Fibroblast of villous mesenchyme (primary cell): ENCODE data around the gene PIP5K1C. TPM values are rescaled to one million over a fixed set of nuclear protein-coding genes. Genes with fewer than 3 reads are reported as not detected.

Experiments
- DNase-seq: peaks from one replicate; pipeline ENCODE4 v3.0.0-alpha.2; 2010; ENCODE audit warnings: low read depth
- H3K4me3 ChIP-seq: 2 replicates; pipeline ENCODE4 v1.5.1; 2011; ENCODE audit warnings: low read depth, mild to moderate bottlenecking, low read length
- total RNA-seq: library from RNA; depleted of rRNA; stranded (reverse); fragments of >200 nt; gene quantifications from 2 replicates; pipeline ENCODE4 v1.2.3, GENCODE V29; 2012
- TF ChIP-seq, protein P1 (sequence below): IDR thresholded peaks from 2 replicates; pipeline ENCODE4 v1.5.1; 2012; ENCODE audit warnings: low read depth, mild to moderate bottlenecking, low read length; ENCODE audit not compliant: insufficient read depth

PIP5K1C gene
- total RNA-seq, 1 donor: 46.2 TPM

GRCh38 chr19:3738477-3739220 is 38.4 kb upstream of the PIP5K1C start:
- DNase-seq: no peak

DNA sequence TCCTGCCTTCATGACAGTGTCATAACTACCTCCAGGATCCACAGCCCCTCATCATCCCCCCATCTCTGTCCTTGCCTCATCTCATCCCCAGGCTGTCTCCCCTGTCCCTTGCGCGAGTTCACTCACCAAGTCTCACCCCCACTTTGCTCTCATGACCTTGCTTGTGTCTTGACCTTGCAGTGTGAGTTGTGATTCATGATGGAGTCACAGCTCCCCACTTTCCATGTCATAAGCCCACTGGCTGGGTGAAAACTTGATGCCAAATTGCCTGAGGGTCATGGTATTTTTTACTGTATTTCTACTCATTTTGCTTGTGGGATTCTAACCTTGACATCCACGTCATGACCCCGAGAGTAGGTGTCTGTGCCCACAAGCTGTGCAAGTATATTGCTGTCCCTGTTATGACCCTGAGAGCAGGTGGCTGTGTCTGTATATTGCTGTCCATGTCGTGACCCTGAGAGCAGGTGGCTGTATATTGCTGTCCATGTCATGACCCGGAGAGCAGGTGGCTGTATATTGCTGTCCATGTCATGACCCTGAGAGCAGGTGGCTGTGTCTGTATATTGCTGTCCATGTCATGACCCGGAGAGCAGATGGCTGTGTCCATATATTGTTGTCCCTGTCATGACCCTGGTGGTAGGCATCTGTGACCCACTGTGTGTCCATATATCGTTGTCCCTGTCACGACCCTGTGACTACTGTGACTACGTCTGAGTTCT is 37.4 kb upstream of the PIP5K1C start:
- TF ChIP-seq, protein P1, sequence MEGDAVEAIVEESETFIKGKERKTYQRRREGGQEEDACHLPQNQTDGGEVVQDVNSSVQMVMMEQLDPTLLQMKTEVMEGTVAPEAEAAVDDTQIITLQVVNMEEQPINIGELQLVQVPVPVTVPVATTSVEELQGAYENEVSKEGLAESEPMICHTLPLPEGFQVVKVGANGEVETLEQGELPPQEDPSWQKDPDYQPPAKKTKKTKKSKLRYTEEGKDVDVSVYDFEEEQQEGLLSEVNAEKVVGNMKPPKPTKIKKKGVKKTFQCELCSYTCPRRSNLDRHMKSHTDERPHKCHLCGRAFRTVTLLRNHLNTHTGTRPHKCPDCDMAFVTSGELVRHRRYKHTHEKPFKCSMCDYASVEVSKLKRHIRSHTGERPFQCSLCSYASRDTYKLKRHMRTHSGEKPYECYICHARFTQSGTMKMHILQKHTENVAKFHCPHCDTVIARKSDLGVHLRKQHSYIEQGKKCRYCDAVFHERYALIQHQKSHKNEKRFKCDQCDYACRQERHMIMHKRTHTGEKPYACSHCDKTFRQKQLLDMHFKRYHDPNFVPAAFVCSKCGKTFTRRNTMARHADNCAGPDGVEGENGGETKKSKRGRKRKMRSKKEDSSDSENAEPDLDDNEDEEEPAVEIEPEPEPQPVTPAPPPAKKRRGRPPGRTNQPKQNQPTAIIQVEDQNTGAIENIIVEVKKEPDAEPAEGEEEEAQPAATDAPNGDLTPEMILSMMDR: no peak
- no peak overlapping the region for H3K4me3 ChIP-seq
- DNase-seq: no peak

More at GRCh38 chr19:3738477-3739220, 38.4 kb upstream of the PIP5K1C start:
- H3K4me3 ChIP-seq: no peak overlapping the region
- TF ChIP-seq, protein P1: no peak

GRCh38 chr19:3736106-3736724 is 35.9 kb upstream of the PIP5K1C start:
- no peak overlapping the region for H3K4me3 ChIP-seq
- no peak for DNase-seq
- TF ChIP-seq, protein P1: no peak

GRCh38 chr19:3734310-3734600 is 34.0 kb upstream of the PIP5K1C start:
- no peak for DNase-seq
- TF ChIP-seq, protein P1: no peak
- no peak overlapping the region for H3K4me3 ChIP-seq

DNA sequence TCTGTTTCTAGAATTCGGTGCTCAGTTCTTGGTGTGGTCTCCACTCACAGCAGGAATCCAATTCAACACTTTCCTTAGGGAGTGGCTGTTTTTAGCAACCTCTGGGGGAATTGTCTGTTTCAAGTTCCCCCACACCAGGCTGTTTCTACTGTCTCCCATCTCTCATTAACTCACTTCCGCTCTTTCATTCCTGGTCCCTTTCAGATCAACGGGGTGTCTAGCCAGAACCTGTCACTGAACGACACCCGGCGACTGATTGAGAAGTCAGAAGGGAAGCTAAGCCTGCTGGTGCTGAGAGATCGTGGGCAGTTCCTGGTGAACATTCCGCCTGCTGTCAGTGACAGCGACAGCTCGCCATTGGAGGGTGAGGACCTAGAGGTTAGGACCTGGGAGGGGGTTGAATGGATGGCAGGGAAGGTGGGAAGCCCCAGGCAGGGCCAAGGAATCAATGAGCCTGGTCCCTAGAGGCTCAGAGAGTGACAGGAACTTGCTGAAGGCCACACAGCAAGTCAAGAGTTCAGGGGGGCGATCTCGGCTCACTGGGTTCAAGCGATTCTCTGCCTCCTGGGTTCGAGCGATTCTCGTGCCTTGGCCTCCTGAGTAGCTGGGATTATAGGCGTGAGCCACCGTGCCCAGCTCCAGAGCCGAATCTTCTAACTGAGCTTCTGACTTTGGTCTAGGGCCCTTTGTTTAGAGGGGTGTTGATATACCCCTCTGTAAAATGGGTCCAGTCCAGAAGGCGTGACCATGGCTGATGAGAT is 33.5 kb upstream of the PIP5K1C start:
- no peak overlapping the region for H3K4me3 ChIP-seq
- no peak for DNase-seq
- TF ChIP-seq, protein P1: no peak

GRCh38 chr19:3732108-3732507 is 31.8 kb upstream of the PIP5K1C start:
- TF ChIP-seq, protein P1: no peak
- no peak for DNase-seq
- no peak overlapping the region for H3K4me3 ChIP-seq
